GM21526 (cell line): Measurements from ENCODE around the gene TLE7.
A peak's percentile ranks its signal among the peaks of the same experiment; 100 is the strongest.

ENCODE experiments used
- ATAC-seq: cut with Tn5 transposase; IDR thresholded peaks from one replicate; pipeline ENCODE4 v1.9.1; 2021; ENCODE audit warnings: moderate library complexity; ENCODE audit not compliant: unreplicated experiment, low FRiP score

The TLE7 gene

GRCh38 chr16:71442051-71442440, at the start of gene TLE7:
TLE7 (minus strand) TSS chr16:71442054; CDS start chr16:71433324, 8,730 bp downstream.
- ATAC-seq = no peak

DNA sequence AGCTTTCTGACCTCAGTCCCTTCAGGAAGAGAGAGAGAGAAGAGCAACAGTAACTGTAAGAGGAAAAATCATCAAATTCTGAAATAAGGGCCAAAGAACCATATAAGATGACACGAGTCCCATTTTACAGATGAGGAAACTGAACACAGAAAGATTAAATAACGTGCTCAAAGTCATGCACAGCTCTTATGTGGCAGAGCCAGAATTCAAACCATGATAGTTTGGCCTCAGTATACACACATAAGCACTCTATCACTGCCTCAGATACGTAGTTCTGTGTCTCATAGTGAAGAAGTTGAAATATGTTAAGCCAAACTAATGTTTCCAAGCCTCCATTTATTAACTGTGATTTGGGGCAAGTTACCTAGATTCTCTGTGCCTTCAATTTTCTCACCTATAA, 49.2 kb upstream of the TLE7 start:
- no peak for ATAC-seq

DNA sequence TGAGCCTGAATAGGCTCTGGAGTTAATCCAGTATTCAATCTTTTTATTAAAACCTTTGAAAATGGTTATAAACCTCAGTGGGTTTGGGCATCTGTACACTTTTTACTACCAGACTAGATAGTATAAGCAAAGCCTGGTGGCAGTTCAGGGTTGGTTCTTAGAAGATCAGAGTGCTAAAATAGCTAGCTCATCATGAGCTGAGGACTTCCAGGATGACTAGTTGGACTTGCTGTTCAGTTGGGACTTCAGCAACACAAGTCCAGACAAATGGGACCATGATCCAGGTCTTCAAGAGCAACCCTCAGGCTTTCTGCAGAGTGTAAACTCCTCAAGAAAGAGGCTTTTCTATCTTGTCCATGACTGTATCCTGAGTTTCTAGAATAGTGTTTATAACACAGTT, 48.5 kb upstream of the TLE7 start:
- no peak for ATAC-seq

- ATAC-seq = no peak
Observed at GRCh38 chr16:71489122-71489521, 47.3 kb upstream of the TLE7 start, which contains the start of gene ZNF19. ZNF19 (minus strand) TSS chr16:71489324; CDS start chr16:71482114, 7,210 bp downstream.

GRCh38 chr16:71484006-71484893, 42.4 kb upstream of the TLE7 start:
- ATAC-seq = peak; percentile 90

- ATAC-seq = no peak
Observed at GRCh38 chr16:71482569-71482968, 40.7 kb upstream of the TLE7 start.

DNA sequence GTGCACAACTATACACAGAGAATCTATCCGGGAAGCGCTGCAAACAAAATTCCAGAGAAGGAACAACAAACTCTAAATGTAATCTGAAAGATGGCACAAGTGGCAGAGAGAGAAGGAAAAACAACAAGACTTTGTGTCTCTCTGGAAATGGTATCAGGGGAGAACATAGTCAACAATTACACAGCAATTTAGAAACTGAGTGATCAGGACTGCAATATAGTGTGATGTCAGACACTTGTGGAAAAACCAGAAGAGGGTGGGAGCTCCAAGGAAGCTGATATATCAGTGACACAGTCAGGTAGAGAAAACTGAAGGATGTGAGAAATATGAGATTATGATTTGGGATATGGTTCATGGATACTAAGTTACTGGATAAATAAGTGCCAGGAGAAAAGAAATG, 39.1 kb upstream of the TLE7 start:
- no peak for ATAC-seq

DNA sequence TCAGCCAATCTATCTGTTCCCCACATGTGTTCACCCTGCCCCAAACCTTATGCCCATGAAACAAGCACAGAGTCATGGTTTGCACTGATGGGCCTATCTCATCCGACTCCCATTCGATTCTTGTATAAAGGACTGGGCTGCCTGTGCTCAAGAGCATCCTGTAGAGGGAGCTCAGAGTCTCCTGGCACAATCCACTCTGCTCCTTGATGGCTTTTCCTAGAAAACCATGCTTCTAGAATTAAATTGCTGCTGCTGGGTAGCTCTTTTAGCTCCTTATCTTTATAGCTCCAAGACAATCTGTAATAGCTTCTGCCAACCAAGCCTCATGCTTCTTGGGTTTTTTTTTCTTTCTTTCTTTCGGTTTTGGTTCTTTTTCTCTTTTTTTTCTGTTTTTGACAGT, 37.6 kb upstream of the TLE7 start:
- ATAC-seq = no peak

GRCh38 chr16:71476457-71477124, 34.7 kb upstream of the TLE7 start:
- no peak for ATAC-seq

DNA sequence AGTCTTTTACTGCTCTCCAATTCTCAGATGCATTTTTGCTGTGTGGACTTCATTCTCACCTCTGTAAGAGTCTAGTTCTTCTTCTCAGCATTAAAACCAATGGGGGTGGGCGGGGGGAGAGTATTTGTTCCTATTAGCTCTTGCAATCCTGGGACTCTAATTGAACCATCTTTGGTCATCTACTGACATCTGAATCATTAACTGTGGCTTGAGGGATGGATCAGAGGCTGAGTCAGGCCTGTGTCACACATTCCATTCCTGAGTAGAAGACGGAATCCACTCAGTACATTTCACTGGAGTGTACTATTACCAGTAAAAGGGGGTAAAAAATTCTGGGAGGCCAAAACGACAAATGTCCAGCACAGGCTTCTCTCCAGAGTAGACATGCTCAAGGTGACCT, 33.0 kb upstream of the TLE7 start:
- no peak for ATAC-seq

DNA sequence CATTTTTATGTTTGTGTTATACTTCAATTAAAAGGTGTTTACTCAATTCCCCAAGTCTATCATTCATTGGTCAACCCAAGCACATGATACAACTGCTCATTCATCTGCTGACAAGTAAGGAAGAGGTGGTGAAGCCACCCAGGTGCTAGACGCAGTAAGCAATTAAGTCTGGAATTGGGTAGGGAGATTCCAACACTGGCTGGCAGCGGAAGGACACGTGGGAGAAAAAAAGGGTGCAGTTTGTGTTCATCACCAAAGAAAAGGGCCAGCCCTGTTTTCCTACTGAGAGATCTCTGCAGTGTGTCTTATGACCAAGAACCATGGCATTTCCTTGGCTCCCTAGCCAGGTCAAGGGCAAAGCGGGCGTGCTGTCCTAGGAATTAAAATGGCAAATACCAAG, 32.0 kb upstream of the TLE7 start:
- ATAC-seq = no peak

DNA sequence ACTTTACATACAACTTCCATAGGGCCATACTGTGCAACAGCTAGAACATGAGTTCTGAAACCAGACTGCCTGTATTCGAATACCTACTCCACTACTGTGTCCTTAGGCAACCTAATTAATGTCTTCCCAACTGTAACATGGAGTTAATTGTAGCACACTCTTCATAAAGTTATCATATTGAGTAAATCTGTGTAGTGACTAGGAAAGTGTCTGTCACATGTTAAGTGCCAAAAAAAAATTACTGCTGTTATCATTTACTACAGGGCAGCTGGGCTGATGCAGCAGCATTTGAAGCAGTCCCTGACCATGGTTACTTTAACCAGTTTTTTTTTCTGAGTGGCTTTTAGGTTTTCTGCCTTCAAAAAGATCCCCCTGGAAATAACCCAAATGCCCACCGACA, 31.1 kb upstream of the TLE7 start:
- no peak for ATAC-seq

GRCh38 chr16:71472051-71472450, 30.2 kb upstream of the TLE7 start:
- ATAC-seq = no peak

DNA sequence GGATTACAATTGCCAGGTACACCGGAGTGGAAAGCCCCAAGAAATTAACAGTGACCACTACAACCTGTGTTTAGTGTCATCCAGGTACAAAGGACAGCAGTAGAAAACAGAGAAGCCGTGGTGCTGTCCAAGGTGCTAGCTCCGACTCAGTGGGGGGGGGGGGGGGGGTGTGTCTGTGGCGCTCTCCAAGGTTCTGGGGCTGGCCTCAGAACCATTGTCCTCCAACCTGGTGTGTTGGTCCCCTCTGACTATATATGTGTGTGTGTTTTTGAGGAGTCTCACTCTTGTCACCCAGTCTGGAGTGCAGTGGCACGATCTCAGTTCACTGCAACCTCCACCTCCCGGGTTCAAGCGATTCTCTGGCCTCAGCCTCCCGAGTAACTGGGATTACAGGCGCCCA, 26.0 kb upstream of the TLE7 start:
- no peak for ATAC-seq

GRCh38 chr16:71464231-71464630, 22.4 kb upstream of the TLE7 start:
- ATAC-seq = no peak

- ATAC-seq = peak; percentile 98
Observed at GRCh38 chr16:71461686-71462648, 20.1 kb upstream of the TLE7 start, which contains the start of gene ZNF23. ZNF23 (minus strand) TSS chr16:71462247; CDS start chr16:71456796, 5,451 bp downstream.

- ATAC-seq = no peak
Observed at GRCh38 chr16:71460941-71461340, 19.1 kb upstream of the TLE7 start.

- no peak for ATAC-seq
Observed at GRCh38 chr16:71460236-71460635, 18.4 kb upstream of the TLE7 start.

- ATAC-seq = no peak
Observed at GRCh38 chr16:71459510-71459909, 17.7 kb upstream of the TLE7 start.

GRCh38 chr16:71456801-71457200, 14.9 kb upstream of the TLE7 start:
- no peak for ATAC-seq

- ATAC-seq = no peak
Observed at GRCh38 chr16:71453036-71453435, 11.2 kb upstream of the TLE7 start.
